GM13977 (cell line): ENCODE results near the gene LRRC42.
"Not testable (repeated sequence)": the region's sequence is repeated elsewhere in the genome, so short reads cannot be mapped to it uniquely, and the experiment has no call there.

Experiments
- DNase-seq: peaks from one replicate; pipeline ENCODE4 v3.0.0; 2012; ENCODE audit warnings: low spot score
- CTCF ChIP-seq: IDR thresholded peaks from 2 replicates; pipeline ENCODE4 v1.5.1; 2012; ENCODE audit warnings: mild to moderate bottlenecking, control low read depth; ENCODE audit not compliant: insufficient read depth; ENCODE audit errors: extremely low read depth, missing control alignments
- in situ Hi-C: fragments of 300-500 bp; cut with MboI; formaldehyde crosslinking; loops from one replicate; pipeline ENCODE4 v1.12.0; 2022; ENCODE audit warnings: low sequenced_read_pairs, low pct_unique_long_range_greater_than_20kb, mixed read lengths, inconsistent platforms; ENCODE audit not compliant: unreplicated experiment

Gene LRRC42

GRCh38 chr1:53964109-53964508, 18.0 kb downstream of the LRRC42 start:
- DNase-seq, result no peak
- in situ Hi-C loops, result loop anchor here (10.0 kb wide), 1 partner anchor 109 kb away; no protein-coding TSS in a partner anchor
- no peak for TF ChIP-seq CTCF

DNA sequence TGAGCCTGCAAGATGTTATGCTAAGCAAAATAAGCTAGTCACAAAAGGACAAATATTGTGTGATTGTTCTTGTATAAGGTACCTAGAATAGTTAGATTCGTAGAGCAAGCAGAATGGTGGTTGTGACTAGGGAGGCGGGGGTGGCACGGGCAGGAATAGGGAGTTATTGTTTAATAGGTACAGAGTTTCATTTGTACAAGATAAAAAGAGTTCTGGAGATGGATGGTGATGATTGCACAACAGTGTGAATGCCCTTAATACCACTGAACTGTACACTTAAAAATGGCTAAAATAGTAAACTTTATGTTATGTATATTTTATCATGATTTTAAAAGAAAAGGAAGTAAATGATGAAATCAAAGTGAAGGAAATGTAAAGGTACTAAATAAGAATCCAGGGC, 20.6 kb downstream of the LRRC42 start:
- TF ChIP-seq CTCF, result no peak
- no peak for DNase-seq
- in situ Hi-C loops, result loop anchor here (10.0 kb wide), 1 partner anchor 112 kb away; no protein-coding TSS in a partner anchor

GRCh38 chr1:53967409-53968124, 21.4 kb downstream of the LRRC42 start:
- in situ Hi-C loops, result loop anchor here (10.0 kb wide), 1 partner anchor 113 kb away; no protein-coding TSS in a partner anchor
- TF ChIP-seq CTCF, result no peak

GRCh38 chr1:53968125-53968513, 22.0 kb downstream of the LRRC42 start:
- DNase-seq, result no peak
- TF ChIP-seq CTCF, result no peak
- in situ Hi-C loops, result loop anchor here (10.0 kb wide), 1 partner anchor 113 kb away; no protein-coding TSS in a partner anchor

More at GRCh38 chr1:53967409-53968124, 21.4 kb downstream of the LRRC42 start:
- no peak for DNase-seq

GRCh38 chr1:53969323-53969722, 23.2 kb downstream of the LRRC42 start:
- in situ Hi-C loops, result loop anchor here (10.0 kb wide), 1 partner anchor 115 kb away; no protein-coding TSS in a partner anchor
- DNase-seq, result not testable (repeated sequence)

DNA sequence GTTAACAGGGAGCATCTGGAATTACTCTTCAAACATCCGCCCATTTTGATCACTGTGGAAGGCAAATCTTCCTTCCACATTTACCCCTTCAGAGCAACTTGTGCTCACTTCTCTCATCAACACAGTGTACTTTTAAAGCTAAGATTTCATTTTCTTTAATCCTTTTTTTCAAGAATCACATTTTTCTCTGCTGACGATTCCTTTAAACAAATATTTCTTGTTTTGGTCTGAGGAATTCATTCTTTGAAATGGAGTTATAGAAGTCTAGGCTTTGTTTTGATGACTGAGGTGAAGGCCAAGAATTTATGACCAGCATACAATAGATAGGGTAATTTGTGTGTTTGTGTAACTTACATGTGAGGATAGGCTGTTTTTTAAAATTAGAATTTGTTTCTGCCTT, 25.6 kb downstream of the LRRC42 start:
- in situ Hi-C loops, result no loop called here
- no peak for DNase-seq
- TF ChIP-seq CTCF, result no peak

- TF ChIP-seq CTCF, result no peak
- DNase-seq, result no peak
- in situ Hi-C loops, result no loop called here
Observed at GRCh38 chr1:53975861-53976260, 29.7 kb downstream of the LRRC42 start.
